SU-DHL-6 (cell line): ENCODE data around the gene TCF12.

Experiments used
- H2AFZ ChIP-seq: fragments of 200-600 bp; sonication (generic); 2 replicates; pipeline ENCODE4 v1.6.1; 2014; ENCODE audit warnings: low read depth, mild to moderate bottlenecking, moderate library complexity, mixed read lengths, antibody characterized with exemption, low read length; ENCODE audit not compliant: severe bottlenecking
- H3F3A ChIP-seq: fragments of 200-600 bp; shearing (Covaris generic); 2 replicates; pipeline ENCODE4 v1.6.0; 2016; ENCODE audit warnings: antibody characterized with exemption, mild to moderate bottlenecking; ENCODE audit not compliant: insufficient read depth
- H3K27ac ChIP-seq: fragments of 200-600 bp; sonication (generic); 2 replicates; pipeline ENCODE4 v1.5.1; 2016; ENCODE audit warnings: low read depth, mild to moderate bottlenecking, low read length, moderate library complexity, mixed read lengths
- H3K27me3 ChIP-seq: fragments of 200-600 bp; sonication (generic), shearing (Covaris generic); 2 replicates; pipeline ENCODE4 v1.6.0; 2014; ENCODE audit warnings: mild to moderate bottlenecking, low read length
- H3K36me3 ChIP-seq: fragments of 200-600 bp; sonication (generic); 2 replicates; pipeline ENCODE4 v1.6.1; 2014; ENCODE audit warnings: mild to moderate bottlenecking, low read length, mixed read lengths
- H3K4me2 ChIP-seq: fragments of 300-600, 200-600 bp; shearing (Covaris generic), sonication (generic); 2 replicates; pipeline ENCODE4 v1.6.0; 2014; ENCODE audit warnings: low read length, low read depth, mild to moderate bottlenecking; ENCODE audit not compliant: poor library complexity, severe bottlenecking
- H3K4me3 ChIP-seq: fragments of 200-600 bp; sonication (generic); 2 replicates; pipeline ENCODE4 v1.5.1; 2014; ENCODE audit warnings: antibody characterized with exemption, low read length, mild to moderate bottlenecking, mixed read lengths; ENCODE audit not compliant: insufficient read depth, poor library complexity, severe bottlenecking
- H3K79me2 ChIP-seq: fragments of 200-600 bp; sonication (generic); 2 replicates; pipeline ENCODE4 v1.6.1; 2014; ENCODE audit warnings: mild to moderate bottlenecking, low read length, moderate library complexity; ENCODE audit not compliant: insufficient read depth
- H3K9ac ChIP-seq: fragments of 200-600 bp; sonication (generic); 2 replicates; pipeline ENCODE4 v1.7.0; 2014; ENCODE audit warnings: mild to moderate bottlenecking, low read length
- H3K9me2 ChIP-seq: fragments of 200-600 bp; sonication (generic); replicated peaks from 2 replicates; pipeline ENCODE4 v1.6.1; 2014; ENCODE audit warnings: low read length; ENCODE audit not compliant: insufficient read depth
- H3K9me3 ChIP-seq: fragments of 200-600 bp; sonication (generic); 2 replicates; pipeline ENCODE4 v1.6.1; 2014; ENCODE audit warnings: low read length, mixed read lengths; ENCODE audit not compliant: insufficient read depth
- H4K20me1 ChIP-seq: fragments of 200-600 bp; sonication (generic); 2 replicates; pipeline ENCODE4 v1.6.1; 2014; ENCODE audit warnings: low read depth, mild to moderate bottlenecking, antibody characterized with exemption, low read length, moderate library complexity, mixed read lengths
- CTCF ChIP-seq: fragments of 200-600 bp; sonication (generic); IDR thresholded peaks from one replicate; pipeline ENCODE4 v1.5.1; 2017; ENCODE audit warnings: antibody characterized with exemption, mild to moderate bottlenecking, low read length, moderate library complexity; ENCODE audit not compliant: insufficient read depth, poor library complexity, severe bottlenecking
- EZH2phosphoT487 ChIP-seq: fragments of 200-600 bp; sonication (generic), shearing (Covaris generic); conservative IDR thresholded peaks from 2 replicates; pipeline ENCODE4 v1.6.1; 2018; ENCODE audit warnings: mild to moderate bottlenecking, antibody characterized with exemption, low read length, moderate library complexity, mixed read lengths

The TCF12 gene

GRCh38 chr15:57056357-57056756, 137.9 kb downstream of the TCF12 start:
- peaks cover 28% of the 10 kb centered on the region for H3K79me2 ChIP-seq
- no peaks in the 10 kb centered on the region for H3K9me3 ChIP-seq

GRCh38 chr15:57057134-57057930, 138.9 kb downstream of the TCF12 start:
- 0 out of 2 replicates have a peak, but pooled peaks cover 4% of the 10 kb centered on the region for H4K20me1 ChIP-seq
- H3K27ac ChIP-seq = no peak overlapping the region
- H3F3A ChIP-seq = no peaks in the 10 kb centered on the region
- H3K4me2 ChIP-seq = no peak overlapping the region
- H3K79me2 ChIP-seq = peaks cover 27% of the 10 kb centered on the region
- no peak overlapping the region for H2AFZ ChIP-seq
- no peak overlapping the region for H3K9ac ChIP-seq
- H3K36me3 ChIP-seq = no peaks in the 10 kb centered on the region
- H3K9me2 ChIP-seq = no peaks in the 10 kb centered on the region
- TF ChIP-seq EZH2phosphoT487 (no peak), CTCF (no peak)
- H3K4me3 ChIP-seq = no peak overlapping the region
- no peaks in the 10 kb centered on the region for H3K27me3 ChIP-seq
- no peaks in the 10 kb centered on the region for H3K9me3 ChIP-seq

More at GRCh38 chr15:57056357-57056756, 137.9 kb downstream of the TCF12 start:
- no peaks in the 10 kb centered on the region for H3K9me2 ChIP-seq
- H3K27me3 ChIP-seq = no peaks in the 10 kb centered on the region
- no peak overlapping the region for H3K4me3 ChIP-seq
- H3K27ac ChIP-seq = no peak overlapping the region
- H2AFZ ChIP-seq = no peak overlapping the region
- H4K20me1 ChIP-seq = 0 out of 2 replicates have a peak, but pooled peaks cover 4% of the 10 kb centered on the region
- H3F3A ChIP-seq = no peaks in the 10 kb centered on the region
- no peak overlapping the region for H3K4me2 ChIP-seq
- H3K9ac ChIP-seq = no peak overlapping the region
- no peak for TF ChIP-seq CTCF
- no peak for TF ChIP-seq EZH2phosphoT487
- H3K36me3 ChIP-seq = no peaks in the 10 kb centered on the region

- H3F3A ChIP-seq = no peaks in the 10 kb centered on the region
- no peak overlapping the region for H2AFZ ChIP-seq
- TF ChIP-seq CTCF (no peak), EZH2phosphoT487 (no peak)
- no peak overlapping the region for H3K4me2 ChIP-seq
- no peak overlapping the region for H3K27ac ChIP-seq
- no peaks in the 10 kb centered on the region for H3K9me2 ChIP-seq
- no peaks in the 10 kb centered on the region for H3K27me3 ChIP-seq
- peaks cover 5% of the 10 kb centered on the region; the same call in 1 of the 2 replicates for H3K36me3 ChIP-seq
- H3K9me3 ChIP-seq = no peaks in the 10 kb centered on the region
- no peak overlapping the region for H3K4me3 ChIP-seq
- no peak overlapping the region for H3K9ac ChIP-seq
- H4K20me1 ChIP-seq = 0 out of 2 replicates have a peak, but pooled peaks cover 2% of the 10 kb centered on the region
- peaks cover 27% of the 10 kb centered on the region for H3K79me2 ChIP-seq
Measured at GRCh38 chr15:57059026-57059660, 140.7 kb downstream of the TCF12 start.
